SJCRH30 (cell line): ENCODE data around the gene VPS13C. TPM values are rescaled to one million over a fixed set of nuclear protein-coding genes. Genes with fewer than 3 reads are reported as not detected.
"Not testable (repeated sequence)": the region's sequence is repeated elsewhere in the genome, so short reads cannot be mapped to it uniquely, and the experiment has no call there.

Experiments
- DNase-seq, 2 experiments: peaks; one replicate each; pipeline ENCODE4 v3.0.0-alpha.2; 2015 to 2020
- H3K27ac ChIP-seq: fragments of 250-450 bp; sonication (Bioruptor Pico); 2 replicates; pipeline ENCODE4 v1.5.1; 2020; ENCODE audit warnings: mild to moderate bottlenecking, moderate library complexity
- H3K27me3 ChIP-seq: fragments of 250-450 bp; sonication (Bioruptor Pico); 2 replicates; pipeline ENCODE4 v1.5.1; 2020; ENCODE audit warnings: mild to moderate bottlenecking, moderate library complexity
- H3K36me3 ChIP-seq: fragments of 250-450 bp; sonication (Bioruptor Pico); 2 replicates; pipeline ENCODE4 v1.5.1; 2020; ENCODE audit warnings: mild to moderate bottlenecking, moderate library complexity
- H3K4me1 ChIP-seq: fragments of 250-450 bp; sonication (Bioruptor Pico); 2 replicates; pipeline ENCODE4 v1.5.1; 2020; ENCODE audit warnings: mild to moderate bottlenecking, moderate library complexity
- H3K4me3 ChIP-seq: fragments of 250-450 bp; sonication (Bioruptor Pico); 2 replicates; pipeline ENCODE4 v1.5.1; 2020; ENCODE audit warnings: mild to moderate bottlenecking, moderate library complexity
- H3K9me3 ChIP-seq: fragments of 250-450 bp; sonication (Bioruptor Pico); replicated peaks from 2 replicates; pipeline ENCODE4 v1.5.1; 2020; ENCODE audit warnings: mild to moderate bottlenecking, moderate library complexity
- total RNA-seq: library from RNA; depleted of rRNA; stranded (reverse); fragments of >200 nt; shearing (Covaris generic); gene quantifications from 2 replicates; pipeline ENCODE4 v1.2.3, GENCODE V29; 2014

Gene VPS13C
- total RNA-seq, 1 experiment from 2014 or later: 35.5 TPM

- Histone ChIP-seq H3K27me3 (no peaks in the 10 kb centered on the region), H3K36me3 (no peaks in the 10 kb centered on the region), H3K9me3 (no peaks in the 10 kb centered on the region), H3K4me1 (no peaks in the 10 kb centered on the region), H3K4me3 (peak overlapping the region; percentile 75), H3K27ac (no peak overlapping the region)
- no peak for DNase-seq
Measured at GRCh38 chr15:62060896-62061280, 641 bp upstream of the VPS13C start.

GRCh38 chr15:62059816-62060112, 483 bp downstream of the VPS13C start:
- Histone ChIP-seq H3K27ac (peak overlapping the region; percentile 47), H3K36me3 (no peaks in the 10 kb centered on the region), H3K4me1 (no peaks in the 10 kb centered on the region), H3K9me3 (no peaks in the 10 kb centered on the region), H3K4me3 (peak overlapping the region; percentile 75), H3K27me3 (no peaks in the 10 kb centered on the region)
- peak; percentile 71 to 72 for DNase-seq

GRCh38 chr15:62059108-62059815, 985 bp downstream of the VPS13C start:
- H3K4me3 ChIP-seq: peak overlapping the region; percentile 75
- H3K27ac ChIP-seq: peak overlapping the region; percentile 47; the same call in 1 of the 2 replicates
- H3K36me3 ChIP-seq: no peaks in the 10 kb centered on the region
- DNase-seq: peak in 1 of 2 experiments; percentile 19
- no peaks in the 10 kb centered on the region for H3K27me3 ChIP-seq
- no peaks in the 10 kb centered on the region for H3K4me1 ChIP-seq
- H3K9me3 ChIP-seq: no peaks in the 10 kb centered on the region

- DNase-seq: no peak
- no peaks in the 10 kb centered on the region for H3K27me3 ChIP-seq
- no peaks in the 10 kb centered on the region for H3K4me1 ChIP-seq
- H3K9me3 ChIP-seq: no peaks in the 10 kb centered on the region
- no peak overlapping the region for H3K4me3 ChIP-seq
- H3K27ac ChIP-seq: no peak overlapping the region
- H3K36me3 ChIP-seq: no peaks in the 10 kb centered on the region
Measured at GRCh38 chr15:62058327-62059028, 1.8 kb downstream of the VPS13C start.

GRCh38 chr15:62057341-62057980, 2.8 kb downstream of the VPS13C start:
- Histone ChIP-seq H3K27ac (no peak overlapping the region), H3K4me1 (no peaks in the 10 kb centered on the region), H3K9me3 (no peaks in the 10 kb centered on the region), H3K36me3 (no peaks in the 10 kb centered on the region), H3K4me3 (no peak overlapping the region), H3K27me3 (no peaks in the 10 kb centered on the region)
- DNase-seq: no peak

GRCh38 chr15:62054979-62055378, 5.3 kb downstream of the VPS13C start:
- Histone ChIP-seq H3K9me3 (no peaks in the 10 kb centered on the region), H3K36me3 (no peaks in the 10 kb centered on the region), H3K4me1 (no peaks in the 10 kb centered on the region), H3K27me3 (no peaks in the 10 kb centered on the region), H3K27ac (no peak overlapping the region), H3K4me3 (no peak overlapping the region)
- DNase-seq: no peak

- no peaks in the 10 kb centered on the region for H3K9me3 ChIP-seq
- H3K27ac ChIP-seq: no peak overlapping the region
- H3K4me3 ChIP-seq: no peak overlapping the region
- no peaks in the 10 kb centered on the region for H3K4me1 ChIP-seq
- H3K27me3 ChIP-seq: no peaks in the 10 kb centered on the region
- H3K36me3 ChIP-seq: no peaks in the 10 kb centered on the region
- no peak for DNase-seq
Measured at GRCh38 chr15:62053439-62054085, 6.7 kb downstream of the VPS13C start.

- H3K4me3 ChIP-seq: no peak overlapping the region
- H3K4me1 ChIP-seq: no peaks in the 10 kb centered on the region
- H3K9me3 ChIP-seq: no peaks in the 10 kb centered on the region
- H3K36me3 ChIP-seq: no peaks in the 10 kb centered on the region
- H3K27me3 ChIP-seq: no peaks in the 10 kb centered on the region
- no peak for DNase-seq
- H3K27ac ChIP-seq: no peak overlapping the region
Measured at GRCh38 chr15:62052713-62053112, 7.5 kb downstream of the VPS13C start.

- Histone ChIP-seq H3K4me3 (no peak overlapping the region), H3K9me3 (no peaks in the 10 kb centered on the region), H3K27me3 (no peaks in the 10 kb centered on the region), H3K36me3 (no peaks in the 10 kb centered on the region), H3K27ac (no peak overlapping the region), H3K4me1 (no peaks in the 10 kb centered on the region)
- no peak for DNase-seq
Measured at GRCh38 chr15:62051166-62051565, 9.1 kb downstream of the VPS13C start.

- Histone ChIP-seq H3K9me3 (no peaks in the 10 kb centered on the region), H3K36me3 (no peaks in the 10 kb centered on the region), H3K4me3 (no peak overlapping the region), H3K27me3 (no peaks in the 10 kb centered on the region), H3K27ac (no peak overlapping the region), H3K4me1 (no peaks in the 10 kb centered on the region)
- DNase-seq: no peak
Measured at GRCh38 chr15:62050115-62050514, 10.1 kb downstream of the VPS13C start.

- not testable (repeated sequence) for H3K27me3 ChIP-seq, H3K4me3 ChIP-seq, H3K27ac ChIP-seq, DNase-seq, H3K9me3 ChIP-seq, H3K36me3 ChIP-seq, H3K4me1 ChIP-seq
Measured at GRCh38 chr15:62048254-62048653, 12.0 kb downstream of the VPS13C start.

- no peak for DNase-seq
- Histone ChIP-seq H3K27ac (no peak overlapping the region), H3K9me3 (no peaks in the 10 kb centered on the region), H3K4me1 (no peaks in the 10 kb centered on the region), H3K36me3 (no peaks in the 10 kb centered on the region), H3K27me3 (no peaks in the 10 kb centered on the region), H3K4me3 (no peak overlapping the region)
Measured at GRCh38 chr15:62047282-62047827, 12.9 kb downstream of the VPS13C start.

- DNase-seq: no peak
- Histone ChIP-seq H3K27me3 (no peaks in the 10 kb centered on the region), H3K4me1 (no peaks in the 10 kb centered on the region), H3K9me3 (no peaks in the 10 kb centered on the region), H3K4me3 (no peak overlapping the region), H3K36me3 (peaks cover 2% of the 10 kb centered on the region; the same call in 1 of the 2 replicates), H3K27ac (no peak overlapping the region)
Measured at GRCh38 chr15:62046078-62046743, 14.0 kb downstream of the VPS13C start.

- DNase-seq: peak in 1 of 2 experiments; percentile 4
- H3K4me1 ChIP-seq: no peaks in the 10 kb centered on the region
- no peaks in the 10 kb centered on the region for H3K27me3 ChIP-seq
- no peak overlapping the region for H3K4me3 ChIP-seq
- peaks cover 11% of the 10 kb centered on the region for H3K36me3 ChIP-seq
- H3K27ac ChIP-seq: no peak overlapping the region
- H3K9me3 ChIP-seq: no peaks in the 10 kb centered on the region
Measured at GRCh38 chr15:62035256-62035924, 24.9 kb downstream of the VPS13C start.
